HG03135 (cell line): Measurements from ENCODE around the gene BRAT1.
A peak's percentile ranks its signal among the peaks of the same experiment; 100 is the strongest.

Experiments
- ATAC-seq: cut with Tn5 transposase; IDR thresholded peaks from one replicate; pipeline ENCODE4 v1.9.1; 2021; ENCODE audit warnings: mild to moderate bottlenecking, moderate library complexity; ENCODE audit not compliant: unreplicated experiment

BRAT1 gene

GRCh38 chr7:2514473-2515423, 40.6 kb downstream of the BRAT1 start:
- no peak for ATAC-seq

- ATAC-seq = no peak
Measured at GRCh38 chr7:2513702-2514101, 41.6 kb downstream of the BRAT1 start.

GRCh38 chr7:2512713-2513112, 42.6 kb downstream of the BRAT1 start:
- ATAC-seq = no peak

- ATAC-seq = no peak
Measured at GRCh38 chr7:2512179-2512661, 43.1 kb downstream of the BRAT1 start.

GRCh38 chr7:2511769-2512168, 43.6 kb downstream of the BRAT1 start:
- no peak for ATAC-seq

- ATAC-seq = no peak
Measured at GRCh38 chr7:2510909-2511768, 44.2 kb downstream of the BRAT1 start.

GRCh38 chr7:2510130-2510776, 45.1 kb downstream of the BRAT1 start:
- ATAC-seq = no peak

- no peak for ATAC-seq
Measured at GRCh38 chr7:2509298-2509906, 45.9 kb downstream of the BRAT1 start.

GRCh38 chr7:2508327-2509215, 46.8 kb downstream of the BRAT1 start:
- ATAC-seq = peak; percentile 35

- no peak for ATAC-seq
Measured at GRCh38 chr7:2507917-2508306, 47.4 kb downstream of the BRAT1 start.

- ATAC-seq = no peak
Measured at GRCh38 chr7:2507208-2507916, 48.0 kb downstream of the BRAT1 start.

GRCh38 chr7:2505401-2505800, 49.9 kb downstream of the BRAT1 start:
- ATAC-seq = no peak

- no peak for ATAC-seq
Measured at GRCh38 chr7:2504889-2505375, 50.4 kb downstream of the BRAT1 start.

- ATAC-seq = no peak
Measured at GRCh38 chr7:2504128-2504888, 51.0 kb downstream of the BRAT1 start.

GRCh38 chr7:2503056-2503941, 52.0 kb downstream of the BRAT1 start:
- ATAC-seq = no peak

GRCh38 chr7:2502647-2502966, 52.7 kb downstream of the BRAT1 start:
- no peak for ATAC-seq

GRCh38 chr7:2501947-2502646, 53.2 kb downstream of the BRAT1 start:
- ATAC-seq = no peak
